IMR-90 (cell line): Measurements from ENCODE around the gene AKR1C8. TPM values are rescaled to one million over a fixed set of nuclear protein-coding genes. Genes with fewer than 3 reads are reported as not detected.

Source experiments
- ATAC-seq: fragments of 200-7000 bp; cut with Tn5 transposase; 2 replicates; pipeline ENCODE4 v1.9.1; 2020; ENCODE audit warnings: low read depth, mild to moderate bottlenecking, moderate library complexity
- BruUV-seq: library from RNA; stranded (reverse); fragments of 400-500 nt; replicated peaks from 2 replicates; lab custom pipeline; 2021; lab: Mats Ljungman, UMichigan
- CTCF ChIA-PET: fragments of 300-600 bp; formaldehyde crosslinking; extraction: SDS; loops from one replicate; lab custom pipeline; 2021; ENCODE audit warnings: antibody characterized with exemption; lab: Yijun Ruan, JAX
- POLR2A ChIA-PET: fragments of 300-600 bp; sonication (Branson Sonifier 250); formaldehyde crosslinking; loops from one replicate; lab custom pipeline; 2022; ENCODE audit warnings: antibody characterized with exemption; ENCODE audit not compliant: unreplicated experiment; lab: Charles Lee
- DNase-seq: peaks from one replicate; pipeline ENCODE4 v3.0.0; 2013
- H2AFZ ChIP-seq: replicated peaks from 2 replicates; pipeline ENCODE3; 2013; ENCODE audit warnings: low read length, mild to moderate bottlenecking; ENCODE audit not compliant: poor library complexity
- H2AK5ac ChIP-seq: 2 replicates; pipeline ENCODE4 v1.6.1; 2013; ENCODE audit warnings: low read depth, low read length, inconsistent platforms
- H2AK9ac ChIP-seq: replicated peaks from 2 replicates; pipeline ENCODE3; 2013; ENCODE audit warnings: mild to moderate bottlenecking, low read depth, low read length, moderate library complexity; ENCODE audit not compliant: poor library complexity
- H2BK120ac ChIP-seq: 2 replicates; pipeline ENCODE4 v1.6.1; 2013; ENCODE audit warnings: low read depth, low read length, inconsistent platforms
- H2BK15ac ChIP-seq: 3 replicates; pipeline ENCODE4 v1.6.1; 2013; ENCODE audit warnings: low read depth, low read length, inconsistent platforms
- H2BK20ac ChIP-seq: 2 replicates; pipeline ENCODE4 v1.6.1; 2013; ENCODE audit warnings: low read depth, mild to moderate bottlenecking, inconsistent platforms, low read length, moderate library complexity
- H2BK5ac ChIP-seq: 2 replicates; pipeline ENCODE4 v1.6.1; 2013; ENCODE audit warnings: mild to moderate bottlenecking, low read depth, low read length, inconsistent platforms; ENCODE audit not compliant: poor library complexity, severe bottlenecking
- H3K14ac ChIP-seq: replicated peaks from 2 replicates; pipeline ENCODE4 v1.6.1; 2013; ENCODE audit warnings: low read depth, low read length, inconsistent platforms
- H3K18ac ChIP-seq: 2 replicates; pipeline ENCODE4 v1.6.1; 2013; ENCODE audit warnings: low read depth, low read length, control low read depth
- H3K23ac ChIP-seq: 2 replicates; pipeline ENCODE4 v1.6.1; 2013; ENCODE audit warnings: low read depth, low read length, inconsistent platforms
- H3K27ac ChIP-seq: 2 replicates; pipeline ENCODE4 v1.5.1; 2013; ENCODE audit warnings: mild to moderate bottlenecking, control low read depth, low read length; ENCODE audit not compliant: insufficient read depth
- H3K27me3 ChIP-seq: 2 replicates; pipeline ENCODE4 v1.6.1; 2013; ENCODE audit warnings: low read length; ENCODE audit not compliant: control insufficient read depth, insufficient read depth
- H3K36me3 ChIP-seq: 2 replicates; pipeline ENCODE4 v1.6.1; 2013; ENCODE audit warnings: low read length, mixed read lengths; ENCODE audit not compliant: control insufficient read depth, insufficient read depth
- H3K4ac ChIP-seq: 2 replicates; pipeline ENCODE4 v1.6.1; 2013; ENCODE audit warnings: low read depth, low read length, inconsistent platforms
- H3K4me1 ChIP-seq: 2 replicates; pipeline ENCODE4 v1.6.1; 2013; ENCODE audit warnings: low read length, mixed read lengths; ENCODE audit not compliant: control insufficient read depth, insufficient read depth
- H3K4me2 ChIP-seq: 2 replicates; pipeline ENCODE4 v1.6.1; 2013; ENCODE audit warnings: low read depth, mild to moderate bottlenecking, control low read depth, low read length, moderate library complexity
- H3K4me3 ChIP-seq: 2 replicates; pipeline ENCODE4 v1.5.1; 2013; ENCODE audit warnings: low read depth, mild to moderate bottlenecking, control low read depth, low read length, moderate library complexity; ENCODE audit not compliant: insufficient read depth
- H3K56ac ChIP-seq: 2 replicates; pipeline ENCODE4 v1.6.1; 2013; ENCODE audit warnings: low read length, inconsistent platforms; ENCODE audit not compliant: insufficient read depth; ENCODE audit errors: extremely low read depth
- H3K79me1 ChIP-seq, 2 experiments: 2 replicates each; pipeline ENCODE4 v1.6.1; 2013; ENCODE audit warnings: low read length in 2 of 2, inconsistent platforms in 1 of 2, low read depth in 1 of 2
- H3K9ac ChIP-seq: 2 replicates; pipeline ENCODE4 v1.6.1; 2013; ENCODE audit warnings: low read depth, low read length, control low read depth
- H3K9me1 ChIP-seq: 2 replicates; pipeline ENCODE4 v1.6.1; 2013; ENCODE audit warnings: low read length, inconsistent platforms; ENCODE audit not compliant: insufficient read depth
- H3K9me3 ChIP-seq: 2 replicates; pipeline ENCODE4 v1.6.1; 2013; ENCODE audit warnings: low read length; ENCODE audit not compliant: control insufficient read depth, insufficient read depth
- H4K20me1 ChIP-seq: 2 replicates; pipeline ENCODE4 v1.6.1; 2013; ENCODE audit warnings: low read length, inconsistent platforms; ENCODE audit not compliant: insufficient read depth
- H4K5ac ChIP-seq: 2 replicates; pipeline ENCODE4 v1.6.1; 2013; ENCODE audit warnings: mild to moderate bottlenecking, low read depth, low read length, control low read depth
- H4K8ac ChIP-seq, 2 experiments: 2 replicates each; pipeline ENCODE4 v1.6.1; 2013; ENCODE audit warnings: low read depth in 2 of 2, low read length in 2 of 2, control low read depth in 1 of 2, inconsistent platforms in 1 of 2
- H4K91ac ChIP-seq: 2 replicates; pipeline ENCODE4 v1.6.1; 2013; ENCODE audit warnings: low read depth, low read length, inconsistent platforms; ENCODE audit not compliant: insufficient read depth
- SMC3 ChIP-seq: fragments of 150-350 bp; IDR thresholded peaks from 2 replicates; pipeline ENCODE4 v1.6.1; 2016; ENCODE audit warnings: low read depth, mild to moderate bottlenecking, antibody characterized with exemption, low read length, moderate library complexity
- WGBS, 2 experiments: methylation state at CpG; one replicate each; pipeline versions ENCODE4 v1.1.5 to v1.1.7; 2013; ENCODE audit warnings: missing lambda C conversion rate in 2 of 2; ENCODE audit not compliant: insufficient read length in 1 of 2; ENCODE audit errors: extremely low coverage in 2 of 2; 5-methylcytosine and 5-hydroxymethylcytosine counted together
- dilution Hi-C: fragments of 300-500 bp; cut with HindIII; formaldehyde crosslinking; loops from one replicate; pipeline ENCODE4 v1.14.3; 2018; ENCODE audit warnings: low sequenced_read_pairs; ENCODE audit not compliant: unreplicated experiment
- in situ Hi-C: fragments of 300-500 bp; cut with MboI; formaldehyde crosslinking; loops from 3 replicates; pipeline ENCODE4 v1.14.3; 2019; ENCODE audit warnings: low sequenced_read_pairs, inconsistent platforms, mixed read lengths
- intact Hi-C: fragments of 100-400 bp; cut with micrococcal nuclease; formaldehyde crosslinking; loops from 2 replicates; pipeline ENCODE4 v1.10.0; 2022
- polyA plus RNA-seq, 3 experiments: library from polyadenylated mRNA; depleted of rRNA; stranded (reverse); fragments of >200 nt; gene quantifications; 2 replicates each; pipeline ENCODE4 v1.2.3, GENCODE V29; 2012; ENCODE audit warnings: low replicate concordance in 1 of 3
- total RNA-seq: library from RNA; depleted of rRNA; stranded (reverse); fragments of >200 nt; gene quantifications from 2 replicates; pipeline ENCODE4 v1.2.3, GENCODE V29; 2012

AKR1C8 gene
- total and polyA plus RNA-seq, 2 of the 4 experiments (the other 2 are of a cell fraction): not detected

GRCh38 chr10:5157501-5157900 lies 27.4 kb downstream of the AKR1C8 start:
- Histone ChIP-seq H3K14ac (no peak overlapping the region), H2AK9ac (no peak overlapping the region), H3K4ac (no peak overlapping the region), H3K27ac (no peak overlapping the region), H3K36me3 (no peaks in the 10 kb centered on the region), H2BK120ac (no peak overlapping the region), H3K4me1 (no peaks in the 10 kb centered on the region), H4K20me1 (no peaks in the 10 kb centered on the region), H3K9me1 (no peaks in the 10 kb centered on the region), H3K23ac (no peak overlapping the region), H2AFZ (no peak overlapping the region), H2BK15ac (no peak overlapping the region), H3K9ac (no peak overlapping the region), H2AK5ac (no peak overlapping the region), H2BK5ac (no peak overlapping the region), H3K4me2 (no peak overlapping the region), H4K5ac (no peak overlapping the region), H3K9me3 (no peaks in the 10 kb centered on the region), H3K18ac (no peak overlapping the region), H3K27me3 (no peaks in the 10 kb centered on the region), H4K91ac (no peak overlapping the region), H3K56ac (no peak overlapping the region), H3K4me3 (no peak overlapping the region), H3K79me1 (no peaks in the 10 kb centered on the region), H2BK20ac (no peak overlapping the region), H4K8ac (no peak overlapping the region)
- WGBS, 2 experiments: 64% methylated on average over 4 of the region's 10 CpGs; no CpG with 5 or more reads in 1 of the 2 experiments
- CTCF ChIA-PET: no interaction called here
- dilution Hi-C loops (no loop called here), in situ Hi-C loops (no loop called here), intact Hi-C loops (no loop called here)
- BruUV-seq: no TSS peak
- POLR2A ChIA-PET: no interaction called here
- no peak for TF ChIP-seq SMC3
- no peak for DNase-seq
- ATAC-seq: no peak
